Neural crest cell (in vitro differentiated cells): Measurements from ENCODE around the gene JAK3. TPM values are rescaled to one million over a fixed set of nuclear protein-coding genes. Genes with fewer than 3 reads are reported as not detected.

Experiments
- DNase-seq: peaks from one replicate; pipeline ENCODE4 v3.0.0; 2021; ENCODE audit warnings: low read depth, mixed read lengths, low spot score
- H3K27ac Mint-ChIP-seq: one replicate; pipeline ENCODE4 v1.8.0; 2021; ENCODE audit warnings: mild to moderate bottlenecking, mixed read lengths; ENCODE audit not compliant: unreplicated experiment
- H3K27me3 Mint-ChIP-seq: 2 replicates; pipeline ENCODE4 v1.8.0; 2021; ENCODE audit warnings: low read depth, mild to moderate bottlenecking, mixed read lengths
- H3K36me3 Mint-ChIP-seq: 2 replicates; pipeline ENCODE4 v1.8.0; 2021; ENCODE audit warnings: low read depth, mild to moderate bottlenecking, mixed read lengths
- H3K4me1 Mint-ChIP-seq: 2 replicates; pipeline ENCODE4 v1.8.0; 2021; ENCODE audit warnings: mixed read lengths
- H3K4me3 Mint-ChIP-seq: one replicate; pipeline ENCODE4 v1.8.0; 2021; ENCODE audit warnings: mild to moderate bottlenecking, mixed read lengths
- H3K9me3 Mint-ChIP-seq: 2 replicates; pipeline ENCODE4 v1.8.0; 2021; ENCODE audit warnings: mixed read lengths
- CTCF ChIP-seq: fragments of 200-600 bp; sonication (generic); conservative IDR thresholded peaks from 2 replicates; pipeline ENCODE4 v1.5.0; 2021; ENCODE audit warnings: antibody characterized with exemption, mild to moderate bottlenecking
- total RNA-seq: library from RNA; stranded (reverse); gene quantifications from 2 replicates; pipeline ENCODE4 v1.2.1, GENCODE V29; 2021

JAK3 gene
- total RNA-seq, 1 donor from 2014 or later = 1.6 TPM

- H3K36me3 Mint-ChIP-seq = peaks cover 20% of the 10 kb centered on the region
- H3K4me1 Mint-ChIP-seq = peaks cover 33% of the 10 kb centered on the region
These were observed 11.9 kb upstream of the JAK3 start, which contains the start of gene RPL18A for GRCh38 chr19:17859533-17860330. RPL18A (plus strand) TSS chr19:17859910; CDS start chr19:17859957, 47 bp downstream.

GRCh38 chr19:17855280-17856152 is 7.7 kb upstream of the JAK3 start:
- no peak overlapping the region for H3K27ac Mint-ChIP-seq
- H3K4me1 Mint-ChIP-seq = peaks cover 22% of the 10 kb centered on the region
- peak; percentile 96 for DNase-seq
- H3K36me3 Mint-ChIP-seq = peaks cover 8% of the 10 kb centered on the region
- peak; percentile 97 for TF ChIP-seq CTCF
- no peaks in the 10 kb centered on the region for H3K9me3 Mint-ChIP-seq
- peaks cover 17% of the 10 kb centered on the region for H3K27me3 Mint-ChIP-seq
- peak overlapping the region; percentile 85 for H3K4me3 Mint-ChIP-seq

More at GRCh38 chr19:17859533-17860330, 11.9 kb upstream of the JAK3 start, which contains the start of gene RPL18A:
- TF ChIP-seq CTCF = peak; percentile 74
- peaks cover 15% of the 10 kb centered on the region for H3K27me3 Mint-ChIP-seq
- H3K9me3 Mint-ChIP-seq = no peaks in the 10 kb centered on the region
- DNase-seq = peak; percentile 93
- H3K27ac Mint-ChIP-seq = peak within 1 kb of the TSS; percentile 98
- peak within 1 kb of the TSS; percentile 96 for H3K4me3 Mint-ChIP-seq

GRCh38 chr19:17854061-17854460 is 6.3 kb upstream of the JAK3 start:
- TF ChIP-seq CTCF = no peak
- Mint-ChIP-seq H3K4me1 (peaks cover 14% of the 10 kb centered on the region), H3K27ac (no peak overlapping the region), H3K4me3 (no peak overlapping the region), H3K36me3 (no peaks in the 10 kb centered on the region), H3K9me3 (no peaks in the 10 kb centered on the region), H3K27me3 (peaks cover 12% of the 10 kb centered on the region)
- no peak for DNase-seq

- no peak overlapping the region for H3K27ac Mint-ChIP-seq
- H3K4me3 Mint-ChIP-seq = no peak overlapping the region
- no peak for DNase-seq
- peaks cover 9% of the 10 kb centered on the region for H3K27me3 Mint-ChIP-seq
- H3K9me3 Mint-ChIP-seq = no peaks in the 10 kb centered on the region
- no peak for TF ChIP-seq CTCF
- H3K4me1 Mint-ChIP-seq = peaks cover 7% of the 10 kb centered on the region
- no peaks in the 10 kb centered on the region for H3K36me3 Mint-ChIP-seq
These were observed 962 bp upstream of the JAK3 start for GRCh38 chr19:17848595-17849292.

GRCh38 chr19:17846146-17846545 is 1.6 kb downstream of the JAK3 start:
- Mint-ChIP-seq H3K27me3 (peaks cover 12% of the 10 kb centered on the region), H3K27ac (no peak overlapping the region), H3K36me3 (no peaks in the 10 kb centered on the region), H3K4me3 (no peak overlapping the region), H3K9me3 (no peaks in the 10 kb centered on the region), H3K4me1 (peaks cover 14% of the 10 kb centered on the region)
- TF ChIP-seq CTCF = no peak
- DNase-seq = no peak
